SK-N-SH treated with all-trans-retinoic acid at 6 μM for 48 hours (cell line): ENCODE results near the gene FBXL13.

Experiments
- ATAC-seq: fragments of 200-7000 bp; cut with Tn5 transposase; 3 replicates; pipeline ENCODE4 v1.9.1; 2020; ENCODE audit warnings: mild to moderate bottlenecking, moderate library complexity
- ARNTL ChIP-seq: fragments of 450-650 bp; formaldehyde crosslinking; IDR thresholded peaks from 2 replicates; pipeline ENCODE4 v1.5.0; 2020; ENCODE audit warnings: low read depth, mild to moderate bottlenecking, moderate library complexity, borderline replicate concordance
- BACH2 ChIP-seq: fragments of 250-450 bp; sonication (Bioruptor Pico); IDR thresholded peaks from 2 replicates; pipeline ENCODE4 v1.9.0; 2021; ENCODE audit warnings: mild to moderate bottlenecking, borderline replicate concordance
- CREB5 ChIP-seq: fragments of 250-450 bp; sonication (Bioruptor Pico); IDR thresholded peaks from 2 replicates; pipeline ENCODE4 v1.5.1; 2020; ENCODE audit warnings: low read depth, mild to moderate bottlenecking, moderate library complexity
- CSDC2 ChIP-seq: fragments of 250-450 bp; sonication (Bioruptor Pico); IDR thresholded peaks from 2 replicates; pipeline ENCODE4 v1.5.0; 2020; ENCODE audit warnings: mild to moderate bottlenecking, moderate library complexity
- CSRNP3 ChIP-seq: fragments of 250-450 bp; sonication (Bioruptor Pico); IDR thresholded peaks from 2 replicates; pipeline ENCODE4 v1.5.1; 2021; ENCODE audit warnings: mild to moderate bottlenecking, moderate library complexity
- ESRRG ChIP-seq: fragments of 250-450 bp; sonication (Bioruptor Pico); IDR thresholded peaks from 2 replicates; pipeline ENCODE4 v1.6.1; 2021; ENCODE audit warnings: mild to moderate bottlenecking
- GLIS3 ChIP-seq: fragments of 250-450 bp; sonication (Bioruptor Pico); IDR thresholded peaks from 2 replicates; pipeline ENCODE4 v1.5.0; 2020; ENCODE audit warnings: mild to moderate bottlenecking, moderate library complexity
- ISL1 ChIP-seq: fragments of 250-450 bp; sonication (Bioruptor Pico); IDR thresholded peaks from 2 replicates; pipeline ENCODE4 v2.1.2; 2022; ENCODE audit warnings: mild to moderate bottlenecking, moderate library complexity
- OSR1 ChIP-seq: fragments of 250-450 bp; sonication (Bioruptor Pico); IDR thresholded peaks from 2 replicates; pipeline ENCODE4 v1.8.0; 2022; ENCODE audit warnings: moderate library complexity, mild to moderate bottlenecking, inconsistent platforms
- PATZ1 ChIP-seq: fragments of 250-450 bp; sonication (Bioruptor Pico); IDR thresholded peaks from 2 replicates; pipeline ENCODE4 v1.8.0; 2020; ENCODE audit warnings: mild to moderate bottlenecking, moderate library complexity, borderline replicate concordance
- POU6F1 ChIP-seq: fragments of 250-450 bp; sonication (Bioruptor Pico); IDR thresholded peaks from 2 replicates; pipeline ENCODE4 v1.8.0; 2021; ENCODE audit warnings: low read depth, mild to moderate bottlenecking, moderate library complexity, borderline replicate concordance
- SNAI2 ChIP-seq: fragments of 250-450 bp; sonication (Bioruptor Pico); IDR thresholded peaks from 2 replicates; pipeline ENCODE4 v1.5.0; 2020; ENCODE audit warnings: mild to moderate bottlenecking, moderate library complexity
- TCF4 ChIP-seq: fragments of 250-450 bp; sonication (Bioruptor Pico); IDR thresholded peaks from 2 replicates; pipeline ENCODE4 v1.8.0; 2021; ENCODE audit warnings: mild to moderate bottlenecking, moderate library complexity, borderline replicate concordance
- TOX ChIP-seq: fragments of 250-450 bp; sonication (Bioruptor Pico); IDR thresholded peaks from 2 replicates; pipeline ENCODE4 v1.8.0; 2021; ENCODE audit warnings: mild to moderate bottlenecking, moderate library complexity, borderline replicate concordance
- TSHZ2 ChIP-seq: fragments of 250-450 bp; sonication (Bioruptor Pico); IDR thresholded peaks from 2 replicates; pipeline ENCODE4 v1.5.0; 2020; ENCODE audit warnings: mild to moderate bottlenecking, moderate library complexity
- ZFP3 ChIP-seq: fragments of 250-450 bp; sonication (Bioruptor Pico); IDR thresholded peaks from 2 replicates; pipeline ENCODE4 v1.5.0; 2020; ENCODE audit warnings: mild to moderate bottlenecking, moderate library complexity
- ZFP30 ChIP-seq: fragments of 450-650 bp; formaldehyde crosslinking; IDR thresholded peaks from 2 replicates; pipeline ENCODE4 v1.5.0; 2022; ENCODE audit warnings: mild to moderate bottlenecking, moderate library complexity
- ZNF565 ChIP-seq: fragments of 450-650 bp; formaldehyde crosslinking; conservative IDR thresholded peaks from 2 replicates; pipeline ENCODE4 v1.5.0; 2020; ENCODE audit warnings: low read depth, mild to moderate bottlenecking, moderate library complexity
- ZNF70 ChIP-seq: fragments of 450-650 bp; formaldehyde crosslinking; IDR thresholded peaks from 2 replicates; pipeline ENCODE4 v1.5.0; 2020; ENCODE audit warnings: mild to moderate bottlenecking, moderate library complexity
- ZNF8 ChIP-seq: fragments of 450-650 bp; formaldehyde crosslinking; IDR thresholded peaks from 2 replicates; pipeline ENCODE4 v1.5.0; 2020; ENCODE audit warnings: mild to moderate bottlenecking, moderate library complexity

The FBXL13 gene

GRCh38 chr7:102817616-102818573 is 256.7 kb downstream of the FBXL13 start:
- no peak for ATAC-seq

GRCh38 chr7:102814025-102814471 is 260.5 kb downstream of the FBXL13 start:
- TF ChIP-seq POU6F1 (CRISPR knock-in tag), result no peak
- TF ChIP-seq ISL1 (CRISPR knock-in tag), result no peak
- TF ChIP-seq CREB5, result no peak
- TF ChIP-seq TSHZ2 (CRISPR knock-in tag), result no peak
- no peak for TF ChIP-seq ZFP3
- no peak for TF ChIP-seq SNAI2 (CRISPR knock-in tag)
- TF ChIP-seq PATZ1, result no peak
- TF ChIP-seq ZNF8 (CRISPR knock-in tag), result no peak
- TF ChIP-seq ARNTL, result no peak
- no peak for TF ChIP-seq BACH2 (CRISPR knock-in tag)
- no peak for TF ChIP-seq CSRNP3 (CRISPR knock-in tag)
- TF ChIP-seq CSDC2 (CRISPR knock-in tag), result no peak
- TF ChIP-seq GLIS3 (CRISPR knock-in tag), result no peak
- TF ChIP-seq OSR1, result no peak
- TF ChIP-seq ZFP30 (CRISPR knock-in tag), result no peak
- TF ChIP-seq ZNF70 (CRISPR knock-in tag), result no peak
- no peak for ATAC-seq

More at GRCh38 chr7:102817616-102818573, 256.7 kb downstream of the FBXL13 start:
- TF ChIP-seq GLIS3 (CRISPR knock-in tag) (no peak), ESRRG (no peak), TCF4 (no peak)

- ATAC-seq, result no peak
- no peak for TF ChIP-seq POU6F1 (CRISPR knock-in tag)
- no peak for TF ChIP-seq SNAI2 (CRISPR knock-in tag)
- no peak for TF ChIP-seq CREB5
- no peak for TF ChIP-seq ESRRG
- TF ChIP-seq ZNF565 (CRISPR knock-in tag), result no peak
- TF ChIP-seq TOX, result no peak
- no peak for TF ChIP-seq TSHZ2 (CRISPR knock-in tag)
- no peak for TF ChIP-seq GLIS3 (CRISPR knock-in tag)
- TF ChIP-seq ZNF8 (CRISPR knock-in tag), result no peak
Observed at GRCh38 chr7:102813191-102814024, 261.2 kb downstream of the FBXL13 start.
